Mesothelial cell of epicardium (in vitro differentiated cells): ENCODE measurements around the gene CUL9. TPM values are rescaled to one million over a fixed set of nuclear protein-coding genes. Genes with fewer than 3 reads are reported as not detected.

ENCODE experiments used
- DNase-seq, 2 experiments: peaks; one replicate each; pipeline ENCODE4 v3.0.0; 2021; ENCODE audit warnings: low spot score in 2 of 2; ENCODE audit not compliant: unreplicated experiment in 2 of 2
- H3K27ac Mint-ChIP-seq: 2 replicates; pipeline ENCODE4 v1.8.0; 2021; ENCODE audit warnings: mixed read lengths
- H3K27me3 Mint-ChIP-seq: 2 replicates; pipeline ENCODE4 v1.8.0; 2021; ENCODE audit warnings: low read depth, mixed read lengths
- H3K36me3 Mint-ChIP-seq: 2 replicates; pipeline ENCODE4 v1.8.0; 2021; ENCODE audit warnings: mixed read lengths
- H3K4me1 Mint-ChIP-seq: 2 replicates; pipeline ENCODE4 v1.8.0; 2021; ENCODE audit warnings: mixed read lengths
- H3K4me3 Mint-ChIP-seq: 2 replicates; pipeline ENCODE4 v1.8.0; 2021; ENCODE audit warnings: mild to moderate bottlenecking, moderate library complexity, mixed read lengths
- H3K9me3 Mint-ChIP-seq: 2 replicates; pipeline ENCODE4 v1.8.0; 2021; ENCODE audit warnings: mixed read lengths
- CTCF ChIP-seq: fragments of 200-600 bp; sonication (generic); IDR thresholded peaks from one replicate; pipeline ENCODE4 v1.5.0; 2021; ENCODE audit warnings: antibody characterized with exemption; ENCODE audit not compliant: unreplicated experiment
- total RNA-seq: library from RNA; stranded (reverse); gene quantifications from 3 replicates; pipeline ENCODE4 v1.2.1, GENCODE V29; 2021

The CUL9 gene
- total RNA-seq, 1 donor from 2014 or later = 72.1 TPM

- no peaks in the 10 kb centered on the region for H3K9me3 Mint-ChIP-seq
- H3K4me3 Mint-ChIP-seq = no peak overlapping the region
- H3K27me3 Mint-ChIP-seq = no peaks in the 10 kb centered on the region
- peaks cover 27% of the 10 kb centered on the region for H3K4me1 Mint-ChIP-seq
- no peak for TF ChIP-seq CTCF
- H3K36me3 Mint-ChIP-seq = peaks cover 6% of the 10 kb centered on the region
- no peak for DNase-seq
- H3K27ac Mint-ChIP-seq = no peak overlapping the region
These were observed 1.9 kb upstream of the CUL9 start for GRCh38 chr6:43180058-43180457.

GRCh38 chr6:43180985-43181384, 1.0 kb upstream of the CUL9 start:
- no peak for TF ChIP-seq CTCF
- Mint-ChIP-seq H3K4me1 (peaks cover 27% of the 10 kb centered on the region), H3K27ac (peak overlapping the region; percentile 73), H3K27me3 (no peaks in the 10 kb centered on the region), H3K4me3 (peak overlapping the region; percentile 86), H3K36me3 (peaks cover 8% of the 10 kb centered on the region), H3K9me3 (no peaks in the 10 kb centered on the region)
- DNase-seq = no peak

GRCh38 chr6:43181621-43181941, 415 bp upstream of the CUL9 start:
- peak overlapping the region; percentile 73 for H3K27ac Mint-ChIP-seq
- peak overlapping the region; percentile 86 for H3K4me3 Mint-ChIP-seq
- DNase-seq = no peak
- peaks cover 27% of the 10 kb centered on the region for H3K4me1 Mint-ChIP-seq
- TF ChIP-seq CTCF = no peak
- H3K9me3 Mint-ChIP-seq = no peaks in the 10 kb centered on the region
- H3K36me3 Mint-ChIP-seq = peaks cover 11% of the 10 kb centered on the region
- H3K27me3 Mint-ChIP-seq = no peaks in the 10 kb centered on the region

- H3K4me3 Mint-ChIP-seq = peak overlapping the region; percentile 86
- no peaks in the 10 kb centered on the region for H3K9me3 Mint-ChIP-seq
- no peak for TF ChIP-seq CTCF
- H3K36me3 Mint-ChIP-seq = peaks cover 19% of the 10 kb centered on the region
- no peaks in the 10 kb centered on the region for H3K27me3 Mint-ChIP-seq
- DNase-seq = no peak
- peaks cover 27% of the 10 kb centered on the region for H3K4me1 Mint-ChIP-seq
- peak overlapping the region; percentile 2 for H3K27ac Mint-ChIP-seq
These were observed 1.4 kb downstream of the CUL9 start for GRCh38 chr6:43183441-43183840.

- no peaks in the 10 kb centered on the region for H3K27me3 Mint-ChIP-seq
- peak overlapping the region; percentile 13 for H3K4me3 Mint-ChIP-seq
- H3K9me3 Mint-ChIP-seq = no peaks in the 10 kb centered on the region
- H3K27ac Mint-ChIP-seq = peak overlapping the region; percentile 47
- H3K4me1 Mint-ChIP-seq = peaks cover 27% of the 10 kb centered on the region
- no peak for TF ChIP-seq CTCF
- H3K36me3 Mint-ChIP-seq = peaks cover 21% of the 10 kb centered on the region
- no peak for DNase-seq
These were observed 2.4 kb downstream of the CUL9 start for GRCh38 chr6:43184268-43184985.
